ENCODE measurements around the gene TRNP1.

TRNP1 gene

GRCh38 chr1:27001570-27002360 lies 8.3 kb downstream of the TRNP1 start:
- no peak for DNase-seq (ENCODE audit: low read depth)

DNA sequence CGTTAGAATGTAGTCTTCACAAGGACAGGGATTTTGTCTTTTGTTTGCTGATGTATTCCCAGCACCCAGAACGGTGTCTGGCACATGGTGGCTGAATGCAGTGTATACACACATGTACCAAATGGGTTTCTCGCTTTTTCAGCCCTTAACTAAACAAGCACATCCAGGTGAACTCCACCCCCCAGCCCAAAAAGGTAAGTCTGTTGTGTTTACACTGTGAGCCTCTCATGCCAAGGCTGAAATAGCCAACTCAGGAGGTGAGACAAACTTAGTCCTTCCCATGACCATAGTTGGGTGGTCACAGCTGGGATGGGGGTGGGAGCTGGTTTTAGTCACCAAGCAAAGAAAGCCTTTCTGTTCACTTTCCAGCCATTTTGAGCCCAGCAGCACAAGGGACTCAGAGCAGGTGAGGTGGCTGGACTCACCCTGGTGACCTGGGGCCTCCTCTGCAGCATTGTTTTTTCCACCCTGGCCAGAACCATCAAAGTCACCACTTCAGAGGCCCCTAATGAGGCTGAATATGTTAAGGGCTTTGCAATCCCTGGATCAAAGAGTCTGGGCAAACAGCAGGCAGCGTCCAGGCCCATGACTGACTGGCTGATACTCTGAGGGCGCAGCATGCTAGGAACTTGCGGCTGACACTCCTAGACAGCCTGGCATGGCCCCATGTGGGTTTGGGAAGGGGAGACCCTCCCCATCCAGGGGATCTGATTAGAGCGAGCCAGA lies 10.4 kb downstream of the TRNP1 start:
- DNase-seq (ENCODE audit: low read depth) = no peak

DNA sequence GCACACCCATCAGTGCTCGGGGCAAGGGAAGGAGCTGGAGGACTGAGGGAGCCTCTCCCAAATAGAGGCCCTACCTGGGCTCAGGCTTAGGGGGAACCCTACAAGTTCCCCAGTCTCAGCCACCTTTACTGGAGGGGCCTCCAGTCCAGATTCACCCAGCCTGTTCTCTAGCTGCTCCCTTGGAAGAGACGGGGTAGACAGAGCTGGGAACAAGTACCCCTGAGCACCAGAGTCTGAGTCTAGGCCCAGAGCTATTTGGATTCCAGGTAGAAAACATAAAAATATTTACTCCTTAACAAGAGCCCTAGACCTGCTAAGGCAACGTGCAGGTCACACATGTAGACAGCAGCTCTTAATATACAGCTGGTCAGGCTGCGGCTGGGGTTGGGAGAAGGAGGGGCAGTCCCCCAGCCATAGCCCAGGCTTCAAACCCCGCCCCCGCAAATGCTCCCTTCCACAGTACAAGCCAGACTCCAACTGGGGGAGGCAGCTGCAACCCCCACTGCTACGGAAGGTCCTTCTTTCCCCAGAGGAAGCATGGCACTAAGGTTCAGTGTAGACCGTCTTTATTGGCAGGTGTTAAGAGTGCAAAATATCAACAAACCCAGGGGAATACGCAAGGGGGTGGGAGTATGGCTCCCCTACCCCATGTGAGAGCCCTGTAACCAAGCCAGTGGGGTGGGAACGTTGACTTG lies 11.1 kb downstream of the TRNP1 start:
- DNase-seq (ENCODE audit: low read depth) = no peak

DNA sequence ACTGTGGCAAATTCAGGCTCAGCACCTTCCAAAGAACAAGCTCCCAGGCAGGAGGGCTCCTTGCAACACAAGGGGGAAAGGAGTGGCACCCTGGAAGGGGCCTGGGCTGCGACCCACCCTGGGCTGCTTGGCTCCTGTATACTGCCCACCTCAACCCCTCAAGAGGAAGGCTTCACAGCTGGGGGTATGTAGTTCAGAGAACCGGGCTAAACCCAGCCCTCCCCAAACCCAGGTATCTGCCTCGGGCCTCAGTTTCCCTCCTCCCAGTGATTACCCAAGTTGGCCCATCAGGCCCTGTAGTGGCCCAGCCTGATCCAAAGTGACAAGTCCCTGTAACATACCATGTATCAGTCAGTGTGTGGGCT lies 11.7 kb downstream of the TRNP1 start:
- DNase-seq (ENCODE audit: low read depth) = no peak

- DNase-seq (ENCODE audit: low read depth) = no peak
Measured at GRCh38 chr1:27005648-27006496, 12.4 kb downstream of the TRNP1 start.

DNA sequence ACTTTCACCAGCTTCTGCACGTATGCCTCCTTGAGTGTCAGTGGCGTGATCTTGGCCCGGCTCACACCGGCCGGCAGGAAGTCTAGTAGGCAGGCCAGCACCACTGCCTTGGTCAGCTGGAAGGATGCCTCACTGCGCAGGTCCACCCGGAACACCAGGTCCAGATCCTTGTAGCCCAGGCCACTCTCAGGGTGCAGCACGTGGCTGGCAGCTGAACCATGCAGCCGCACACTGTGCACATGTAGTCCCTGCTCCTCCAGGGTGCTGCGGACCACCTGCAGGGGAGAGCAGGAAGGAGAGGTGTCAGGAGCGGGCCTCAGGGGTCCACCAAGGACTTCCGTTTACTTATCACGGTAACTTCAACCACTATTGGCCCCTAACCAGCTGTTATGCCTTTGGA lies 13.2 kb downstream of the TRNP1 start:
- no peak for DNase-seq (ENCODE audit: low read depth)

DNA sequence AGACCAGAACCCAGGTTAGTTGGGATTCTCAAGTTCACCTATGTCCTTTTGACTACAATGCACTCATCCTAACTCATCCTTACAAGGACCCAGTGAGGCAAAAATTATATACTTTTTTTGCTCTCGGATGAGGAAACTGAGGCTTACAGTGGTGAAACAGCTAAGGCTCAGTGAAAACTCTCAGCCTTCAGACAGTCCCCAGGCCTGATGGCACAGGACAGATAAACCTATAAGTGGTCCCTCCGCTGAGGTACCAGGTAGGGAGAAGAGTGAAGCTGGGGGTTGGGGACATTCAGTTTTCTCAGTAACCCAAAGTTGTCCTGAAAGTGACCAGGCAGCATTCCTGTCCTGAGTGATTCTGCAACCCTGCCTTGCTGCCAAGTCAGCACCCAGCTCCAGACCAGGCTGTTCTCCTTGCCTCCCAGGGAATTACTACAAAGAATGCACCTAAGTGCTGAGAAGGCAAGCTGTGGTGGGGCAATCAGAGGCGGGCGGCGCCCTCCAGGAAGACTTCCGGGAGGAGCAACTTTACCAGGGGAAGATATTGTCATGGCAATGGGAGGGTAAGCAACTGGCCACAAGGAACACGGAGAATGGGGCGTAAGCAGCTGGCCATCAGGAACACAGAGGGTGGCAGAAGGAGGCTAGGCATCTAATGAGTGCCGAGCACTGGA lies 14.6 kb downstream of the TRNP1 start:
- no peak for DNase-seq (ENCODE audit: low read depth)

GRCh38 chr1:27009601-27010197 lies 16.2 kb downstream of the TRNP1 start:
- DNase-seq (ENCODE audit: low read depth) = no peak

DNA sequence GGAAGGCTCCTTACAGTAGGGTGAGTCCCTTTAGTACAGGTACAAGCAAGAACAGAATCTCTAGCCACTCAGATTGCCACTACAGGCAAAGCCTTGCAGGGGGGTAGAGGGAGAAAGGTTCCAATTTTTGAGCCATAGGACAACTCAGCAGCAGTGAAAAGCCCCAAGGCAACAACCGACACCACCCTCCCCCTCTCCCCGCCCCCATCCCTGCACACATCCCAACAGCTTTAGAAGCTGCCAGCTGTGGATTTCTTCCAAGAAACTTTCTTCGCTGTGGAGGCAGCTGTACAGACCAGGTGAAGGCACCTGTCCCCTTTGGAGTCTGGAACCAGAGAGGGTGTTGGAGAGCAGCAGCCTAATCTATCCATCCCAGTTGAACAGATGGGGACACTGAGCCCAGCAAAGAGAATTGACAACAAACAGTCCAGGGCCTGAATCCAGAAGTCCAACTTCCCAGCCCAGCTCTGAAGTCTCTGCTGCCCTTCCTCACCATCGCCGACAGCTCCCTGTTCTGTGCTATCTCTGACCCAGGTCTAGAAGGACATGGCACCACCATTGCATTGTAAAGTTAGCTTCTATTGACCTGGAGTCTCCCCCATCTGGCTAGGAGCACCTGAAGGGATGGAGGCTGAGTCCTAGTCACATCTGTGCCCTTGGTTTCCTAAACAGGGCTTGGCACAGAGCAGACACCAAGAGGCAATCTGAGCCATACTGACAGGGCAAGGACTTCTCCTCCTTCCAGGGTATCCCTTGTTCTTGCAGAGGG lies 16.9 kb downstream of the TRNP1 start:
- DNase-seq (ENCODE audit: low read depth) = no peak

GRCh38 chr1:27011058-27011764 lies 17.7 kb downstream of the TRNP1 start:
- no peak for DNase-seq (ENCODE audit: low read depth)

DNA sequence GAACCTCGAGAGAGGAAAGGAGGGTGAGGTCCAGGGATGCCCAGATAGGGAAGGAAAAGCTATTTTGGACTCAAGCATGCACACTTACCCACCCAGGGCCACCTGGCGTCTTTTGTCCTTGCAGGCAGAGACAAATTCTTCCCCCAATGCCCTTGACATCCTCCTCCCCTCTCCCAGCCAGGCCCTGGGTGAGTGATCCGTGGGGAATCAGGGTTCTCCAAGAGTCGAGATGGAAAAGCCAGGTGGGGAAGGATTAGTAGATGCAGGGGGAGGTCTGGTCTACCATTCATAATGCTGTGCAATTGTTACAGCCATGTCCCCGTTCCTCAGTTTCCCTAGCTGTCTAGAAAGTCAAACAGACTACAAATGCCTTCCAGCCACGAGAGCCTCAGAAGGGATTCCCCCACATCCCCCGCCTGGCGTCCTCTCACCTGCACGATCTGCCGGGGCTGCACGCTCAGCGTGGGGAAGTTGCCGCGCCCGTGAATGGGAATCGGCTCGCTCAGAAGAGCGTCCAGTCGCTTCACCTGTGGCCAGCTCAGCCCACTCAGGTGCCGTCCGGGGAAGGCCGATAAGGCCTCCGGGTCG lies 18.6 kb downstream of the TRNP1 start:
- DNase-seq (ENCODE audit: low read depth) = no peak

DNA sequence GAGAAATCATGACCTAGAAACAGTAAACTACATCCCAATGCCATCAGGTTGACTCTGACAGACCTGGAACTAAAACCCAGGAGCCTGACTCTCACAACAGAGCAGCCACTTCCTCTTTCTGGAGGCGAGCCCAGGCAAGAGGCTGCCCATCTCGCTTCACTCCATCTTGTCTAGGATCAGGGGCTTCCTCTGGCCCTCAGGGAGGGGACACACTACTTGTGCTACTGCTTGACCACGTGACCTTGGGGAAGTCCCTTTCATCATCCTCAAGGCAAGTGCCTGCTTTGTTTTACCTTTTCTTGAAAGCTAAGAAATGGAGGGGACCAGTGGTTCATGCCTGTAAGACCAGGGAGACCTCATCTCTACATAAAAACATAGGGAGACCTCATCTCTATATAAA lies 21.8 kb downstream of the TRNP1 start:
- no peak for DNase-seq (ENCODE audit: low read depth)

GRCh38 chr1:27016376-27016775 lies 22.9 kb downstream of the TRNP1 start:
- no peak for DNase-seq (ENCODE audit: low read depth)

DNA sequence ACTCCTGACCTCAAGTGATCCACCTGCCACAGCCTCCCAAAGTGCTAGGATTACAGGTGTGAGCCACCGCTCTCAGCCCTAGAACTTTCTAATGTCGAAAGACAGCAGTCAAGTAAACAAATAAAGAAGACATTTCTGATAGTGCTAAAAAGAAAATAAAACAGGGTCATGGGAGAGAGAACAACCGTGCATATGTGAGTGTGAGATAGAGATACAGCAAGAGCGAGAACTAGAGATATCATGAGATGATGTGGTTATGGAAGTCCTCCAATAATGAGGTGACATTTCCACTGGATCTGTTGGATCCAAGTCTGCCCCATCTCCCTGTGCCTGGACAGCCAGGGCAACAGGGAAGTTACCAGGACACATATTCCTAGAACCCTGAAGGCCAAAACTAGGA lies 23.7 kb downstream of the TRNP1 start:
- no peak for DNase-seq (ENCODE audit: low read depth)

- DNase-seq (ENCODE audit: low read depth) = no peak
Measured at GRCh38 chr1:27018316-27018715, 24.8 kb downstream of the TRNP1 start.

- no peak for DNase-seq (ENCODE audit: low read depth)
Measured at GRCh38 chr1:27021354-27022031, 28.0 kb downstream of the TRNP1 start.

DNA sequence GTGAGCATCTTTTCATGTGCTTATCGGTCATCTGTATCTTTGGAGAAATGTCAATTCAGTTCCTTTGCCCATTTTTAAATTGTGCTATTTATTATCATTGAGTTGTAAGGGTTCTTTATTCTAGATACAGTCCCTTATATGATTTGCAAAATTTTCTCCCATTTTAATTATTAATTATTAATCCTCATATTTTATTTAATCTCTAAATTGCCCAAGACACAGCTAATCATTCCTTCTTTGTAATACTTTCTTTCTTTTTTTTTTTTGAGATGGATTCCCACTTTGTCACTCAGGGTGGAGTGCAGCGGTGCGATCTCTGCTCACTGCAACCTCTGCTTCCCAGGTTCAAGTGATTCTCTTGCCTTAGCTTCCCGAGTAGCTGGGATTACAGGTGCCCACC lies 32.2 kb downstream of the TRNP1 start:
- no peak for DNase-seq (ENCODE audit: low read depth)

GRCh38 chr1:27026621-27027574 lies 33.4 kb downstream of the TRNP1 start:
- DNase-seq (ENCODE audit: low read depth) = no peak

Data from T-helper 22 cell (primary cell).